GM23248 (cell line): ENCODE measurements around the gene HOXB2. TPM values are rescaled to one million over a fixed set of nuclear protein-coding genes. Genes with fewer than 3 reads are reported as not detected.

Experiments used
- DNase-seq: peaks from one replicate; pipeline ENCODE4 v3.0.0-alpha.2; 2015
- H2AFZ ChIP-seq: fragments of 200-600 bp; sonication (generic); 2 replicates; pipeline ENCODE4 v1.6.1; 2016; ENCODE audit warnings: antibody characterized with exemption
- H3F3A ChIP-seq: fragments of 200-600 bp; sonication (generic); 2 replicates; pipeline ENCODE4 v1.6.1; 2016; ENCODE audit warnings: mild to moderate bottlenecking, antibody characterized with exemption, mixed run types; ENCODE audit not compliant: insufficient read depth
- H3K27ac ChIP-seq: fragments of 200-600 bp; sonication (generic); 2 replicates; pipeline ENCODE4 v1.5.1; 2016; ENCODE audit warnings: mild to moderate bottlenecking
- H3K27me3 ChIP-seq: fragments of 200-600 bp; sonication (generic); replicated peaks from 2 replicates; pipeline ENCODE4 v1.6.1; 2016; ENCODE audit warnings: mild to moderate bottlenecking; ENCODE audit not compliant: insufficient read depth
- H3K36me3 ChIP-seq: fragments of 200-600 bp; sonication (generic); 2 replicates; pipeline ENCODE4 v1.6.1; 2016; ENCODE audit warnings: low read depth, mild to moderate bottlenecking
- H3K4me1 ChIP-seq: fragments of 200-600 bp; sonication (generic); 2 replicates; pipeline ENCODE4 v1.6.1; 2016; ENCODE audit warnings: mild to moderate bottlenecking; ENCODE audit not compliant: insufficient read depth
- H3K4me2 ChIP-seq: fragments of 200-600 bp; sonication (generic); one replicate; pipeline ENCODE4 v1.6.1; 2016; ENCODE audit warnings: mild to moderate bottlenecking; ENCODE audit not compliant: unreplicated experiment
- H3K4me3 ChIP-seq: fragments of 200-600 bp; sonication (generic); 2 replicates; pipeline ENCODE4 v1.5.1; 2016; ENCODE audit warnings: mild to moderate bottlenecking
- H3K79me2 ChIP-seq: fragments of 200-600 bp; sonication (generic); 2 replicates; pipeline ENCODE4 v1.6.1; 2016; ENCODE audit warnings: mild to moderate bottlenecking; ENCODE audit not compliant: insufficient read depth
- H3K9ac ChIP-seq: fragments of 200-600 bp; sonication (generic); 2 replicates; pipeline ENCODE4 v1.6.1; 2016; ENCODE audit warnings: mild to moderate bottlenecking
- H3K9me2 ChIP-seq: fragments of 200-600 bp; sonication (generic); 2 replicates; pipeline ENCODE4 v1.6.1; 2016; ENCODE audit warnings: mixed run types, mild to moderate bottlenecking, moderate library complexity; ENCODE audit not compliant: insufficient read depth
- H3K9me3 ChIP-seq: fragments of 200-600 bp; sonication (generic); one replicate; pipeline ENCODE4 v1.6.1; 2017; ENCODE audit warnings: low read depth
- H4K20me1 ChIP-seq: fragments of 200-600 bp; sonication (generic); 2 replicates; pipeline ENCODE4 v1.6.0; 2016; ENCODE audit not compliant: insufficient read depth
- EZH2 ChIP-seq: fragments of 200-600 bp; sonication (generic); IDR thresholded peaks from 2 replicates; pipeline ENCODE4 v1.6.1; 2018; ENCODE audit warnings: antibody characterized with exemption, mild to moderate bottlenecking; ENCODE audit not compliant: insufficient read depth, poor library complexity, severe bottlenecking
- EZH2phosphoT487 ChIP-seq: fragments of 200-600 bp; sonication (generic); IDR thresholded peaks from 2 replicates; pipeline ENCODE4 v1.6.1; 2018; ENCODE audit warnings: antibody characterized with exemption, moderate library complexity, mild to moderate bottlenecking, low read depth; ENCODE audit not compliant: insufficient read depth
- WGBS, 2 experiments: methylation state at CpG; one replicate each; pipeline ENCODE4 v1.1.6; 2015 to 2017; ENCODE audit warnings: low lambda C conversion rate in 2 of 2, low coverage in 1 of 2; ENCODE audit errors: missing lambda C conversion rate in 2 of 2; 5-methylcytosine and 5-hydroxymethylcytosine counted together
- in situ Hi-C: fragments of 300-500 bp; cut with MboI; formaldehyde crosslinking; loops from 2 replicates; pipeline ENCODE4 v1.15.0; 2020
- polyA plus RNA-seq: library from polyadenylated mRNA; unstranded; fragments of >200 nt; fragmentation: Nextera tagmentation; extraction: Ambion mirVana; gene quantifications from 2 replicates; pipeline ENCODE4 v1.2.1, GENCODE V29; 2016
- total RNA-seq: library from RNA; depleted of rRNA; stranded (reverse); fragments of >200 nt; shearing (Covaris generic); gene quantifications from 2 replicates; pipeline ENCODE4 v1.2.3, GENCODE V29; 2014

HOXB2 gene
- total and polyA plus RNA-seq, 2 experiments from 2014 or later, result 12.1 to 25.3 TPM

GRCh38 chr17:48567209-48567608 lies 22.3 kb upstream of the HOXB2 start:
- H3K4me3 ChIP-seq, result no peak overlapping the region

GRCh38 chr17:48566717-48567116 lies 21.8 kb upstream of the HOXB2 start:
- 46 to 50% methylated on average over 2 of the region's 2 CpGs for WGBS, 2 experiments
- no peak for TF ChIP-seq EZH2
- TF ChIP-seq EZH2phosphoT487, result no peak
- Histone ChIP-seq H4K20me1 (no peaks in the 10 kb centered on the region), H3K79me2 (peaks cover 87% of the 10 kb centered on the region), H3F3A (no peaks in the 10 kb centered on the region), H3K4me2 (no peak overlapping the region), H3K9me3 (no peaks in the 10 kb centered on the region), H3K9me2 (no peaks in the 10 kb centered on the region), H3K27ac (no peak overlapping the region), H2AFZ (no peak overlapping the region), H3K4me1 (peaks cover 18% of the 10 kb centered on the region), H3K4me3 (no peak overlapping the region), H3K27me3 (no peaks in the 10 kb centered on the region), H3K9ac (no peak overlapping the region), H3K36me3 (no peaks in the 10 kb centered on the region)
- no peak for DNase-seq
- in situ Hi-C loops, result no loop called here

More at GRCh38 chr17:48567209-48567608, 22.3 kb upstream of the HOXB2 start:
- no peak overlapping the region for H3K4me2 ChIP-seq
- no peak overlapping the region for H3K9ac ChIP-seq
- no peaks in the 10 kb centered on the region for H3K36me3 ChIP-seq
- no peaks in the 10 kb centered on the region for H3K9me3 ChIP-seq
- peaks cover 84% of the 10 kb centered on the region for H3K79me2 ChIP-seq
- no peak for TF ChIP-seq EZH2phosphoT487
- no peak for TF ChIP-seq EZH2
- 95 to 99% methylated on average over 6 of the region's 6 CpGs for WGBS, 2 experiments
- H3K9me2 ChIP-seq, result no peaks in the 10 kb centered on the region
- peaks cover 21% of the 10 kb centered on the region for H3K4me1 ChIP-seq
- H4K20me1 ChIP-seq, result no peaks in the 10 kb centered on the region
- H3K27me3 ChIP-seq, result no peaks in the 10 kb centered on the region
- no peak overlapping the region for H3K27ac ChIP-seq
- in situ Hi-C loops, result no loop called here
- DNase-seq, result no peak
- H2AFZ ChIP-seq, result no peak overlapping the region
- no peaks in the 10 kb centered on the region for H3F3A ChIP-seq

- H3K36me3 ChIP-seq, result no peaks in the 10 kb centered on the region
- no peak overlapping the region for H3K9ac ChIP-seq
- TF ChIP-seq EZH2 (no peak), EZH2phosphoT487 (no peak)
- WGBS, 2 experiments, result 96 to 100% methylated on average over 2 to 4 of the region's 4 CpGs
- H3K79me2 ChIP-seq, result peaks cover 89% of the 10 kb centered on the region
- in situ Hi-C loops, result no loop called here
- no peak overlapping the region for H2AFZ ChIP-seq
- H3K4me2 ChIP-seq, result no peak overlapping the region
- H4K20me1 ChIP-seq, result no peaks in the 10 kb centered on the region
- no peaks in the 10 kb centered on the region for H3K9me3 ChIP-seq
- H3K4me3 ChIP-seq, result no peak overlapping the region
- no peaks in the 10 kb centered on the region for H3K27me3 ChIP-seq
- peaks cover 12% of the 10 kb centered on the region for H3K4me1 ChIP-seq
- no peak for DNase-seq
- no peaks in the 10 kb centered on the region for H3F3A ChIP-seq
- H3K27ac ChIP-seq, result no peak overlapping the region
- H3K9me2 ChIP-seq, result no peaks in the 10 kb centered on the region
Measured at GRCh38 chr17:48565925-48566710, 21.2 kb upstream of the HOXB2 start.

GRCh38 chr17:48565022-48565554 lies 20.2 kb upstream of the HOXB2 start:
- Histone ChIP-seq H3K27me3 (no peaks in the 10 kb centered on the region), H3K27ac (no peak overlapping the region), H3K4me3 (peak overlapping the region; percentile 82)

More at GRCh38 chr17:48565022-48565554, 20.2 kb upstream of the HOXB2 start:
- no peaks in the 10 kb centered on the region for H3K9me2 ChIP-seq
- WGBS, 2 experiments, result 91 to 92% methylated on average over 2 of the region's 2 CpGs
- H3K79me2 ChIP-seq, result peaks cover 86% of the 10 kb centered on the region
- TF ChIP-seq EZH2phosphoT487 (no peak), EZH2 (no peak)
- in situ Hi-C loops, result no loop called here
- H3F3A ChIP-seq, result no peaks in the 10 kb centered on the region
- peak overlapping the region; percentile 82 for H3K9ac ChIP-seq
- no peaks in the 10 kb centered on the region for H3K9me3 ChIP-seq
- H3K4me1 ChIP-seq, result peaks cover 4% of the 10 kb centered on the region; the same call in 1 of the 2 replicates
- no peaks in the 10 kb centered on the region for H4K20me1 ChIP-seq
- peak overlapping the region; percentile 99 for H3K4me2 ChIP-seq
- no peak for DNase-seq
- H3K36me3 ChIP-seq, result no peaks in the 10 kb centered on the region
- peak overlapping the region; percentile 92; the same call in 1 of the 2 replicates for H2AFZ ChIP-seq
